GM21737 (cell line): ENCODE results near the gene B9D1.
"Not testable (repeated sequence)": the region's sequence is repeated elsewhere in the genome, so short reads cannot be mapped to it uniquely, and the experiment has no call there.

Source experiments
- ATAC-seq: cut with Tn5 transposase; IDR thresholded peaks from one replicate; pipeline ENCODE4 v1.9.1; 2021; ENCODE audit warnings: mild to moderate bottlenecking, moderate library complexity; ENCODE audit not compliant: unreplicated experiment

B9D1 gene

GRCh38 chr17:19361326-19361725 is 1.2 kb downstream of the B9D1 start:
- ATAC-seq: no peak

- no peak for ATAC-seq
Measured at GRCh38 chr17:19360772-19361171, 1.8 kb downstream of the B9D1 start.

GRCh38 chr17:19359856-19360255 is 2.7 kb downstream of the B9D1 start:
- no peak for ATAC-seq

- no peak for ATAC-seq
Measured at GRCh38 chr17:19359151-19359550, 3.4 kb downstream of the B9D1 start.

- ATAC-seq: no peak
Measured at GRCh38 chr17:19357761-19358160, 4.8 kb downstream of the B9D1 start.

- no peak for ATAC-seq
Measured at GRCh38 chr17:19357351-19357750, 5.2 kb downstream of the B9D1 start.

- no peak for ATAC-seq
Measured at GRCh38 chr17:19354748-19355147, 7.8 kb downstream of the B9D1 start.

GRCh38 chr17:19353401-19353800 is 9.1 kb downstream of the B9D1 start:
- ATAC-seq: not testable (repeated sequence)

GRCh38 chr17:19348806-19349205 is 13.7 kb downstream of the B9D1 start:
- no peak for ATAC-seq

- ATAC-seq: no peak
Measured at GRCh38 chr17:19348081-19348650, 14.4 kb downstream of the B9D1 start.

GRCh38 chr17:19347323-19348080 is 15.0 kb downstream of the B9D1 start:
- no peak for ATAC-seq

- no peak for ATAC-seq
Measured at GRCh38 chr17:19346351-19347255, 15.9 kb downstream of the B9D1 start.

- no peak for ATAC-seq
Measured at GRCh38 chr17:19345486-19346350, 16.8 kb downstream of the B9D1 start.

- no peak for ATAC-seq
Measured at GRCh38 chr17:19345067-19345460, 17.5 kb downstream of the B9D1 start.

- no peak for ATAC-seq
Measured at GRCh38 chr17:19344311-19345066, 18.0 kb downstream of the B9D1 start.

- no peak for ATAC-seq
Measured at GRCh38 chr17:19343671-19344151, 18.8 kb downstream of the B9D1 start.

GRCh38 chr17:19343256-19343630 is 19.3 kb downstream of the B9D1 start:
- no peak for ATAC-seq

GRCh38 chr17:19342611-19343255 is 19.8 kb downstream of the B9D1 start:
- ATAC-seq: no peak
